ENCODE data around the gene KREMEN1.

GRCh38 chr22:29157759-29158535, 85.1 kb downstream of the KREMEN1 start:
- no peak for TF ChIP-seq CTCF (IDR thresholded peaks at IDR 0.05)
- no peak for TF ChIP-seq EZH2phosphoT487 (IDR thresholded peaks at IDR 0.05)

Data from neural progenitor cell (in vitro differentiated cells).